Measurements from ENCODE around the gene UPK3BL1.
"Not testable (repeated sequence)": the region's sequence is repeated elsewhere in the genome, so short reads cannot be mapped to it uniquely, and the experiment has no call there.

DNA sequence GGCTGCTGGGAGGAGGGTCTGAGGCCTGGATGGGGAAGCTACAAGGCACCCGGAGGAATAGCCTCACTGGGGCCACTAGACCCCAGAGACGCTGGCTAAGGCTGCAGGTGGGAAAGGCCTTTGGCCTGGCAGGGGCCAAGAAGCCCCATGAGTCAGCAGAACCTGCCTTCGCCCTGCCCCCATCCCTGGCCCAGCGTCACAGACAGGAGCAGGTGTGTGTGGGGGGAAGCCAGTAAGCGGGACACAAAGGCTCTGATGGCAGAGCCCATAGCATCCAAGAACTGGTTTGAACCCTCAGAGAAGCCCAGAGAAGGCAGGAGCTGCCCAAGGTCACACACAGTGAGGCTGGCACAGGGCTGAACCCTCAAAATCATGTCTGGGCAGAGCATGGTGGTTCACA lies 35.7 kb downstream of the UPK3BL1 start:
- TF ChIP-seq ZNF175, CTCF, ZNF398 (tag by site-specific recombination; IDR thresholded peaks at IDR 0.05): not testable (repeated sequence)

Data from HEK293 (cell line).